A549 (cell line): ENCODE measurements around the gene ALDH2.

Source experiments
- JUN ChIP-seq, 2 experiments: fragments of >200 bp; sonication (Bioruptor Twin); formaldehyde crosslinking; IDR thresholded peaks; 2 replicates in 1 of 2; 3 replicates in 1 of 2; pipeline ENCODE4 v1.6.1; 2016 to 2017
- MAX ChIP-seq: IDR thresholded peaks from 2 replicates; pipeline ENCODE4 v1.6.1; 2012
- POLR2A ChIP-seq: IDR thresholded peaks from 2 replicates; pipeline ENCODE4 v1.6.1; 2012; ENCODE audit warnings: mild to moderate bottlenecking, low read length
- TF ChIP-seq, protein P1 (sequence below): fragments of >200 bp; sonication (Bioruptor Twin); formaldehyde crosslinking; IDR thresholded peaks from 3 replicates; pipeline ENCODE4 v1.5.1; 2016

GRCh38 chr12:111766608-111767361, at the start of gene ALDH2:
- TF ChIP-seq POLR2A (peak; percentile 73), JUN (IDR thresholded peaks at IDR 0.05) (peak in 1 of 2 experiments; percentile 62; a peak in 1 of 5 replicates), MAX (peak; percentile 35; the same call in 1 of the 2 replicates)
- TF ChIP-seq, protein P1, sequence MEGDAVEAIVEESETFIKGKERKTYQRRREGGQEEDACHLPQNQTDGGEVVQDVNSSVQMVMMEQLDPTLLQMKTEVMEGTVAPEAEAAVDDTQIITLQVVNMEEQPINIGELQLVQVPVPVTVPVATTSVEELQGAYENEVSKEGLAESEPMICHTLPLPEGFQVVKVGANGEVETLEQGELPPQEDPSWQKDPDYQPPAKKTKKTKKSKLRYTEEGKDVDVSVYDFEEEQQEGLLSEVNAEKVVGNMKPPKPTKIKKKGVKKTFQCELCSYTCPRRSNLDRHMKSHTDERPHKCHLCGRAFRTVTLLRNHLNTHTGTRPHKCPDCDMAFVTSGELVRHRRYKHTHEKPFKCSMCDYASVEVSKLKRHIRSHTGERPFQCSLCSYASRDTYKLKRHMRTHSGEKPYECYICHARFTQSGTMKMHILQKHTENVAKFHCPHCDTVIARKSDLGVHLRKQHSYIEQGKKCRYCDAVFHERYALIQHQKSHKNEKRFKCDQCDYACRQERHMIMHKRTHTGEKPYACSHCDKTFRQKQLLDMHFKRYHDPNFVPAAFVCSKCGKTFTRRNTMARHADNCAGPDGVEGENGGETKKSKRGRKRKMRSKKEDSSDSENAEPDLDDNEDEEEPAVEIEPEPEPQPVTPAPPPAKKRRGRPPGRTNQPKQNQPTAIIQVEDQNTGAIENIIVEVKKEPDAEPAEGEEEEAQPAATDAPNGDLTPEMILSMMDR, result no peak
